Right lobe of liver (tissue), 4 donors: ENCODE data around the gene TPPP2.

Experiments used
- CTCF ChIP-seq, 4 donors: fragments of 200-600 bp in 3 of 4; fragments of 450-650 bp in 1 of 4; IDR thresholded peaks; one replicate each; pipeline versions ENCODE4 v1.5.1 to v1.8.0; 2016 to 2022; ENCODE audit warnings: antibody characterized with exemption in 4 of 4, mild to moderate bottlenecking in 2 of 4
- POLR2A ChIP-seq: fragments of 450-650 bp; IDR thresholded peaks from one replicate; pipeline ENCODE4 v1.6.1; 2017; ENCODE audit warnings: antibody characterized with exemption, mild to moderate bottlenecking
- donor health status: DM: no; HTN: no; CAD: no.
- donor health status: DM: no; HTN: no; CAD: no.
- donor health status: DM: no; HTN: yes; CAD: no.

- no peak for TF ChIP-seq POLR2A
- no peak for TF ChIP-seq CTCF (IDR thresholded peaks at IDR 0.05)
Measured at GRCh38 chr14:21043387-21043973, 13.5 kb downstream of the TPPP2 start.
